Activated CD4-positive, alpha-beta T cell treated with anti-CD3 and anti-CD28 coated beads, Interleukin-2, amount 50 U/mL, for 1 hour (primary cell): ENCODE data around the gene ACVR1B.
A peak's percentile ranks its signal among the peaks of the same experiment; 100 is the strongest.

ENCODE experiments used
- DNase-seq: peaks from one replicate; pipeline ENCODE4 v3.0.0-alpha.2; 2020

ACVR1B gene

DNA sequence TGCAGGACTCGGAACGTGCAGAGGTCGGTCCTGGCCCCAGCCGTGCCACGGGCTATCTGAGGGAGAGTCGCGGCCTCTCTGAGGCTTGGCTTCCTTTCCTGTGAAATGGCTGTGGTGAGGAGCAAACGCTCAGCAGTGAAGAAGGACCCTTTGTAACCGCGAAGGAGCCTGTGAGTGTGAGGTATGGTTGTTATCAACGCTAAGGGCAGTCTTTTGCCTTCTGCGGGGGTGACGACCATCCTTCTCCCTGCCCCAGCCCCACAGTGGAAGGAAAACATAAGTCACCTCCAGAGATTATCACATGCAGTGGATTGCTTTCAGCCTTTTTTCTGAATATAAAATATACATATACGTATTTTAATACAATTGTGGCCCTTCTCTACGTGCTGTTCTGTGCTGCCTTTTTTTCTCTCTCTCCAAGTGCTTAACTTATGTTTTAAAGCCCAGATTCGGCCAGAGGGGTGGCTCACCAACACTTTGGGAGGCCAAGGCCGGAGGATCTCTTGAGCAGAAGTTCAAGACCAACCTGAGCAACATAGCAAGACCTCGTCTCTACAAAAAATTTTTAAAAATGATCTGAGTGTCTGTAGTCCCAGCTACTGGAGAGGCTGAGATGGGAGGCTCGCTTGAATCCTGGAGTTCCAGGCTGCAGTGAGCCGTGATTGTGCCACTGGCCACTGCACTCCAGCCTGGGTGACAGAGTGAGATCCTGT lies 72.6 kb downstream of the ACVR1B start:
- DNase-seq = no peak

DNA sequence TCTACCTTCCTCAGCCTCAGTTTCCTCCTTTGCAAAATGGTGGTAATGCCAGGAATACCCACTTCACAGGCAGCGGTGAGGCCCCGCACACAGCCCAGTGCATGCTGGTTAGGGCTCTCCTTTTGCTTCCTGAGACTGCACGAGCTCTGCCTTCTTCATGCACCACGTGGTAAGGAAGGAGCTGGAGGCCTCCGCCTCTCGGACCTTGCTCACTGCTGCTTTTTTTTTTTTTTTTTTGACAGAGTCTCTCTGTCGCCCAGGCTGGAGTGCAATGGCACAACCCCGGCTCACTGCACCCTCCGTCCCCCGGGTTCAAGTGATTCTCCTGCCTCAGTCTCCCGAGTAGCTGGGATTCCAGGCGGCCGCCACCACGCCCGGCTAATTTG lies 73.3 kb downstream of the ACVR1B start:
- DNase-seq = no peak

DNA sequence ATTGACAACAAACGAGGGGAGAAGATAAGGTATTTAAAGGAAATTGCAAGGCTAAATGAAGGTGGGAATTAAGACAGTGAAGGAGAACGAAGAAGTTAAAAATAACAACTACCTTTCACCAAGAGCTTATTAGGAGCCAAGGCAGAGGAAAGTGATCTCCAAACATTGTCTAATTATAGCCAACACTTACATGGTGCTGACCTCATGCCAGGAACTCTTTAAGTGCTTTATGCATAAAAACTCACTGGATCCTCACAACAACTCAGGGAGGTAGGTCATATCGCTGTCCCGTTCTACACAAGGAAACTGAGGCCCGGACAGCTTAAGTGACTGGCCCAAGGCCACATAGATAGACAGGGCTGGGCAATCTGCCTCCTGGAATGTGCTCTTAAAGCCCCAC lies 74.8 kb downstream of the ACVR1B start:
- no peak for DNase-seq

DNA sequence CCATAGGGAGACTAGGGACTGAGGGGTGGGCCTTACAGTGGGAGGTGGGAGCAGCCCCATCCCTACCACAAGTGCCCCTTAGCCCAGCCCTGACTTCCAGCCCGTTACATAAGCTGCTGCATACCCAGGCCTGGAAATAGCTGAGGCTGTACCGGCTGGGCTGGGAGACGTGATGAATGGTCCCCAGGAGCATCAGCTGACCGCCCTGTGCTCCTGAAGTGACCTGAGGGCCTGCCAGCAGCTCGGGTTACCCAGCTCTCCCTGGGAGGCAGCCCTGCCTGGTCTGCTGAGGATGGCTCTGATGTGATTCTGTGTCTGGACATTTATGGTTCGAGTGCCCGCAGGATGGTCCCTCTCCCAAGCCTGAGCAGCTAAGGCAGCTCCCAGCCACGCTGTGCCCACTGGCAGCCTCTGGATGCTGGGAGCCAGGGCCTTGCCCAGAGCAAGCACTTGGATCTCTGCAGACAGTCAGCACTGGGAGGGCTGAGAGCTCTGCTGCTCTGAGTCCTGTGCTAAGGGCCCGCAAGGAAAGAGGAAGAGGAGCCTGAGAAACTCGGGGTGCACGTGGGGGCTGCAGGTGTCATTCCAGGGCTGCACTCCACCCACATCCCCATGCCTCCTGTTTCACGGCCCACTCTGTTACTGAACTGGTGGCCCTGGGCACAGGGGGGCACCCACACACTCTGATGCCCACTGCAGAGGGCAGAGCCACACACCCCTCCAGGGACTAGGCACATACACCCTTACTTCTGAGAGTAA lies 75.8 kb downstream of the ACVR1B start:
- DNase-seq = no peak

DNA sequence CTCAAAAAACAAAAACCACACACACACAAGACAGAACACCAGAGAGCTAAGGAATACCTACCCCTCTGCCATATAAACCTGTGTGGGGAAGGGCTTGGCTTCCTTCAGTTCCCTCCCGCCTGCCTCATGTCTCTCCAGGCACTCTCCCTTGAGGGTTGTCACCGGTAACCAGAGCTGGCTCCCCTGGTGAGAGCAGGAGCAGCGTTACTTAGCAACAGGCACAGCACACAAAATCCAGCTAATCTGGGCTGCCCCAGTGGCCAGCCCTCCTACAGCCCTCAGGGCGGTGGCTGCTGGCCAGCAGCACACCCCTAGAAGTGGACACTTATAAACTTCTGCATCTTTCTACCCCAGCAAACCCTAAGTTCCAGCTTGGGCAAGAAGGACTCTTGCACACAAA lies 78.2 kb downstream of the ACVR1B start:
- no peak for DNase-seq

DNA sequence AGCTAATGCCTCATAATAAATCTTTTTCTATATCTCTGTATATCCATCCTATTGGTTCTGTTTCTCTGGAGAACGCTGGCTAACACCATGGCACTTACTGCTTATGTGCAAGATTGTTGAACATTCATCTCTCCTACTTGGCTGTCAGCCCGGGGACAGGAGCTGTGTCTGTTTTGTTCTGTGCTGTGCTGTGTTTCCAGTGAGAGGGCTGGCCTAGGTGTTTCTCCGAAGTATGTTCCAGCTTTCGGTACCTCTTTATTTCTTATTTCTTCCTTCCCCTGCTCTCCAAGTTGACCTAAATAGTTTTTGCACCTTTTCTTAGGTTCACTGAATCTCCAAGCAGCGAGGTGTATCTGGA lies 80.9 kb downstream of the ACVR1B start:
- no peak for DNase-seq

DNA sequence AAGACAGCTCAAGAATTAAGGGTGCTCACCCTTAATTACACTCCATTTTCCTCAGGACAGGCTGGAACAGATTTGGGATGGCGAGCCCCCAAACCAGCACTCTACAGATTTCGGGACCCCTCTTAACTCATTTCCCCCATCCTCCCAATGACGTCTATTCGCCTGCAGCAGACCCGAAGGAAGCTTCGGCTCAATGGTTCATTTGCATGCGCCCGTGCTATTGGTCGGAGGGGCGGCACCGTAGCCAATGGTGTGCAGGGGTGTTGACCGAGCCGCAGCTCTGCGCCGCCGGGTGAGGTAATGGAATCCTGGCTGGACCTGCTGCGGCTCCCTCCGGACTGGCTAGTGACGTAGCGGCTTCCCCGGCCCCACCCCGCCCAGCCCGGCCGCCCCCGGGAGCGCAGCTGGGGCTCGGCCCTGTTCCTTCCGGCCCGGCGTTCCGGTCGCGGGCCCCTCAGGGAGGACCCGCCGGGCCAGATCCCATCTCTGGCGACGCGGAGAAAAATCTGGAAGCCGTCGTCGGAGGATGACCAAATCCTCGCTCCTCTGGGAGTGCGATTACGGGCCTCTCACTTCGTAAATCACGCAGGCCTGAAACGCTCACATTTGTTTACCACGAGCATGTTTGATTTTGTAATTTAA lies 81.4 kb downstream of the ACVR1B start:
- DNase-seq = peak; percentile 87

DNA sequence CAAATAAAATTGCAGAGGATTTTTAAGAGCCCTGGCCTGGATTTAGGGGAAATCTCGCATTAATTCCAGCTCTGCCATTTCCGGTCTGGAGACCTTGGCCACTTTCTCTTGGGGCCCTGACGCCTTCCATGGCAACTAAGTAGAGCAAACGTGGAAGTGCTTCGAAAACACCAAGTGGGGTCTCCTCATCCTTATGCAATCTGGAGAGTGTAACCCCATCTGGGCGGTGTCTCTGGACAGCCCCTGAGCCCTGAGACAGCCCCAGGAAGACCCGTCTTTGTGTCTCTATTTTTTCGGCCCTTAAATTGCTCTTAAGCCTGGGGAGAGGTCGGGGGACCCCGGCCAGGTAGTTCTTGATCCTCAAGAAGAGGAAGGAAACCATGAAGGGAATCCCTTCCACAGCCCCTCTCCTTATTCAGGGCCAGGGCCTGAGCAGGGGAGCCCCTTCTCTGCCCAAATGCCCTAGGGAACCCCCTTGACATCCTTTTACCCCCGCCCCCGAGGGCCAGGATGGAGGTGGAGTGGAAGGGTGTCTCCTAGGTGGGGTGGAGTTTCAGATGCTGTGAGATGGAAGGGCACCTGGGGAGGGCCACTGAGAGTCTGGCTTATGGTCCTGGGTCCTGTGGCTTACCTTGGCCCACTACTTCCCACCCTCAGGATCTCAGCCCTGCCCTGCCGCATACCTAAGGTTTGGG lies 82.1 kb downstream of the ACVR1B start:
- DNase-seq = no peak

DNA sequence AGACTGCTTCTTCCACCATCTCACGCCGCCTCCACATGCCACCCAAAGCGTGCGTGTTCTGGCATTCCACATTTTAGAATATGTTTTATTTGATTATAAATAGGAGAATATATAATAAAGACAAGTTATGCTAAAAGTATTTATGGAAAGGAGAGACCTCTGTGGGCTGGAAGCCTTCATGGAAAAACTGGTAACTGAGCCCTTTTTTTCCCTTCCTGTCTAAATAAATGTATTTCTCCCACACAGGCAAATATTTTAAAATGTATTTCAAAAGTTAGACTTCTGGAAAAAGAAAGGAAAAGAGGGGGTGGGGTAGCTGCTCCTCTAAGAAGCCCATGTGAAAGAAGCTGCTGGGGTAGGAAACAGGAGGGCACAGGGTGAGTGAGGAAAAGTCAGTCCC lies 83.7 kb downstream of the ACVR1B start:
- no peak for DNase-seq

DNA sequence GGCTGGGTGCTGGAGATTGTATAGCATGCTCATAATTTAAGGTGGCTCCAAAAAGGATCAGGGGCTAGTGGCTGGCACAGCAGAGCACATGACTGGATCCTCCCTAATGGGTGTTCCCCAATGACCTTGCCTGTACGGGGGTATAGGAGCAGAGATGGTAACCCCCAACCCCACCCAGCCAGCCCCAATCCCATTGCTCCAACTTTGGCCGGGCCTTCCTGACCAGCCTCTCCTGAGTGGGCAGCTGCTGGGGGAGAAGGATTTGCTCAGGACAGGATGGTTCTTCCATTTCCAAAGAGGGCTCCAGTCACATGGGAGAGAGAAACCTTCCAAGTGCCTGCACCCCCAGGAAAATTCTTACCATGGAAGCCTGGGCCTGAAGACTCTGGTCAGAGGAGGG lies 84.4 kb downstream of the ACVR1B start:
- DNase-seq = no peak

DNA sequence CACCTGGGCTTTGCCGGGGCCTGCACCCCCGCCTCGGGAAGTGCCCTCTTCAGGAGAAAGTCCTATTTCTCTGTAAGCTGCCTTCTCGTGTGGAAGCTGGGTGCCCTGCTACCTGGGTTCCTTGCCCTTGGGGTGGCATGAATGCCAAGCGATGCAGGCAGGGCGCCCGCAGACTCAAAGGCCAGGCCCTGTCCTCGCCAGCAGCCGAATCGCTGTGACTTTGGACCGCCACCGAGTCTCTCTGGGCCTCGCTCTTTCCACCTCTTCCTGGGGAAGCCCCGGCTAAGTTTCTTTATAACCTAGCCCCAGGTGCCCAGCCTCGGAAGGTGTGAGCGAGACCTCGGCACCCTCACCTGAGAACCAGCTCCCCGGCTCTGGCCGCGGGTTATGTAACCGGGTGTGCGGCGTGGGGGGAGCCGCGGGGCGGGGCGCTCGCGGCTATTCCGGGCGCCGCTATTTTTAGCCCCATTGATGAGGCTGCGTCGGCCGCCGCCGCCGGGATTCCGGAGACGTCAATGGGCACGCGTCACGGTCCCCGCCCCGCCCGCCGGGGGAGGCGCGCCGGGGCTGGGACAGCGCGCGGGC lies 85.2 kb downstream of the ACVR1B start:
- DNase-seq = peak; percentile 91

DNA sequence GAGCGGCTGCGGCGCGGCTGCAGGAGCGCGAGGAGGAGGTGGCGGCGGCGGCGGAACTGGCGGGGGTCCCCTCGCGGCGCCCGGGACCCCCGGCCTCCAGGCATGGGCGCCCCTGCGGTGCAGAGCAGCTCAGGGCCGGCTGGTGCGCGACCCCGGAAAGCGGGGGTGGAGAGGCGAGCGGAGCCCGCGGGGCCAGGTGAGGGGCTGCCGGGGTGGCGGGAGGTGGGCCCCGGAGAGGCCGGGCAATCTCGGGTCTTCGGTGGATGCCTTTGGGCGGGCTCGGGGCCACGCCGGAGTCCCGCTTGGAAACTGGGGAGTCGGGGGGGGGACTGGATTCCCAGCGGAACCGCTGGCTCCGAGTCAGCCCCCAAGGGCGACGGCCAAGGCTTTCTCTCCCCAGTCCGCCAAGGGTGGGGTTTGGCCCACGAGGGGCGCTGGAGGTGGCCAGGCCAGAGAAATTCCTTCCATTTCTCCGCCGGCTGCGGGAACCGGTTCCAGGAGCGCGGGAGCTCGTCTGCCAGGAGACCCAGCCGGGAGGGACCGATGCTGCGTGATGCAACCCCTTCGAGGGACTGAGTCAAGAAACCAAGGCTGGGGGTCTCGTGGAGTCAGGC lies 85.9 kb downstream of the ACVR1B start:
- no peak for DNase-seq

DNA sequence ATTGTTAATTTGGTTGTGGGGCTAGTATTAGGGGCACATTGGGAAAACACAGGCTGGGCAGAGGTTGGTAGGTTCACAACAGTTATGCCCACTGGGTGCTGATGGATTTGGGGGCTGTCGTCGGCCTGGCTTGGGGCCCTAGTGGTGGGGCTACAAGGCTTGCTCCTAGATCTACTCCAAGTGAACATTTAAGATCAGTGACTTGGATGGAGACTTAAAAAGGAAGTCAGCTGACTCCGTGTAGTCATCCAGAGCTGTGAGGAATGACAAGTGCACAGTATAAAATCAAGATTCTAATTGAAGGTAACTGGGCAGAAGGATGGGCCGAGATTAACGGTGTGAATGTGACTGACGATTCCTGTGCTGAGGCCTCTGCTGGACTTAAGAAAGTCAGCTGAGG lies 86.9 kb downstream of the ACVR1B start:
- no peak for DNase-seq

DNA sequence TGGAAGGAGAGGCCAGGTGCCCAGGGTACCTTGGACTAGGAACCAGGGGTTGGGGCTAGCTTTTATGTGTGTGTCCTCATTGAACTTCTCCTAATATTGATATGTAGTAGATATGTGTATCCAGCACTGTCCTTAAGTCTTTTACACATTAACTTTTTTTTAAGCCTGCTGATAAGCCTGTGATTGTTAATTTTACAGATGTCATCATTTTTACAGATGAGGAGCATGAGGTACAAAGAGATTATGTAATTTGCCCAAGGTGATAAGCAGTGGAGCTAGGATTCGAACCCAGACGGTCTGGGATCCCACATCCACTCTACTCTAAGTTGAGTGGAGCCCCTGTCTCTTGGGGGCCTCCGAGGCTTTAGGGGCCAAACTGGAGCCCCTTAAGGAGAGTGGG lies 89.5 kb downstream of the ACVR1B start:
- DNase-seq = no peak

DNA sequence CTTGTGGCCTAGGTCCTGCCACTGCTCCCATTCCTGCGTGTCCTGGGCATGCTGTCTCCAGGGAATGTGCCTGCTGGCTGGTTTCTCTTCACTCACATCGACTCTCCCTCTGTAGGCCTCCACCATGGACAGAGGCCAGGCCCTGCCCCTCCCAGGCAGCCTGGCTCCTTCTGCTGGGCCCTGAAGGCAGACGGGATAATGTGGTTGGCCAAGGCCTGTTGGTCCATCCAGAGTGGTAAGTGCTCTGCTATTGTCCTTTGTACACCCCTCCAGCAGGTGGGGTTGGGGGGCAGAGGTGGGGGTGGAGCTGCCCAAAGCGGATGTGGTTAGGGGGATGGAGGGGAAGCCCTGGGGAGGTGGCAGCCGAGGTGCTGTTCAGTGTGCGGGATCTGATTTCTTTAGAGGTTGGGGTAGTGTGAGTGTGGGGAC lies 90.2 kb downstream of the ACVR1B start:
- DNase-seq = peak; percentile 41

DNA sequence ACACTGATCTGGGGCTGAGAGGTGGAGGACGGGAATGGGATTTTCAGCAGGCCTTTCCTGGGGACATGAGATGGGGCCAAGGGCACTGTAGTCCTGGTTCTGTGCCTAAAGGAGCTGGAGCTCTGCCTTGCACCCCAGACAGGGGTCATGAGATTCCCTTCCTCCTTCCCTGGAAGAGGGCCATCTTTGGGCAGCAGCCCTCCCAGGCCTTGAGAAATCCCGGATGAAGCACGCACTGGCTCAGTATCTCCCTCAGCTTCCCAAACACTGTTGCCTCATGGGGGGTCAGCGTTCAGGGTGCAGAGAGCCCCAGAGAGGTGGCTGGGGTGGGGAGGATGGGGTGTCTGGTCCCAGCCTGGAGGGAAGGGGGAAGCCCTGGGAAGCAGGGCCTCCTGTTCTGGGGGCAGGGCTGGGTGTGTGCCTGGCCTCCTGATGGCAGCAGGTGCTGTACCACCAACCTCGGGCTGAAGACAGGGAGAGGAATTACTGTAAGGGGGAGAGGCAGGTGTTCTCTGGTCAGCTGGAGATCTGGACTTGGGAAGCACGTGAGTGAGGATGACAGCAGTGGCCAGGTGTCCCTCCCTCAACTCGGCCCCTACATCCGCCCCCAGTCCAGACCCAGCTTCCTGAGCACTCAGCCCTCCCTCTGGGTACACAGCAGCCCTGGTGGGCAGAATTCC lies 91.3 kb downstream of the ACVR1B start:
- no peak for DNase-seq

DNA sequence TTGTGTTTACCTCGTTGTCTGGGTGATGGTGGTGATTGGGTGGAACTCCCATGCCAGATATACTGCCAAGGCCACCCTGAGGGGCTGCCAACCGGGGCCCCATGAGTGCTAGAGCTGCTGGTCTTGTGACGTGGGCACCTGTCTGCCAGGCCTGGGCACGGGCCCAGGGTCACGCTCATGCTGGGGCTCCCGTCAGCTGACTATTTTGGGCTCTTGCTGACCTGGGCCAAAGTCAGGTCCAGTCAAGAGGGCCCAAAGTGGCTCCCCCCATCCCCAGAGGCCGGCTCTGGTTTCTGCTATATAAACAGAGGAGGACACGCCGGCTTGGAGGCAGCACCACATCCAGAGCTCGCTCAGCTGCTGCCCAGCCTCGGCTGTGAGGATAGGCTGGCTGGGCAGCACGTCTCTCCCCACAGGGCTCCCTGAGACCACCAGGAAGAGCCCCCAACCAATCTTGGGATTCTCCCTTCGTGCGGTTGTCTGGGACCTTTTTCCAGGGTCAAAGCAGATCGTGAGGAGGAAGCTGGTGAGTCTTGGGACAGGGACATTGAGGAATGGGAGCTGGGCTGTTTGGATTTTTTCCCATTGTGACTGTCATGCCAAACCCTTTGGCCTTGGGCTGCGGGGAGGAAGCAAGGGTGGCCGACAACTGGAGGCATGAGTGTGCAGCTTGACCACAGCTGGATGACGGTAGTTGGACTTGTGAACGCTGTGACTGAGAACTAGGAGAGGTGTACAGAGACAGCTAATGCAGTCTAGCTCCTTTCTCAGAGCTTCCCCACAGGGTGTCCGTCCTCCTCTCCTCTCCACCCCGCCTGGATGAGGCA lies 92.1 kb downstream of the ACVR1B start:
- no peak for DNase-seq

DNA sequence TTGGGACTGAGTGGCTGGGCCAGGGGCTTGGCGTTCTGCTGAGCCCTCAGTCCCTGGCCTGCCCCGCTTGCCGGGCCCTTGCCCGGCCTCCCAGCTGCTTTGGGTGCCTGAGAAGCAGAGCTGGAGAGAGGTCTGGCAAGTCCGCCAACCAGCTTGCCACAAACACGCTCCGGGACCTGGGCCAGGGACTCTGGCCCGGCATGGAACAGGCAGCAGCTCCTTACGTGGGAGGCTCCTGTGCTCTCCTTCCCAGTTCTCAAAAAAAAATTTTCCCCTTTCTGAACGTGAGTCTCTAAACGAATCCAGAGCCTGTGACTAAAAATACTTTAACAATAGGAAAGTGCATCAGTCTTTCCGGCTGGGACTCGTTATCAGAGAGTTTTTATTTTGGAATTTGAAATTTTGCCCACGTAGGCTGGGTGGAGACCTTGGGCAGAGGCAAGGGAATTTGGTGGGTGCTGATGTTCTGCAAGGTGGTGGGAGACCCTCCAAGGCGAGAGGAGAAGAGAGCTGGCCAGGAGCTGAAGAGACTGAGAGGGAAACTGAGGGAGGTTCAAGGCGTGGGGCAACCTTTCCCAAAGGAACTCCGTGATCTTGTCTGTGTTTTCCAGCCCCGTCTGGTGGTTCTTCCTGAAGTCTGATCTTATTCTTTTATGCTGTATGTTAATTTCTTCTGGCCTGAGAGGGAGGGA lies 92.9 kb downstream of the ACVR1B start:
- DNase-seq = no peak

DNA sequence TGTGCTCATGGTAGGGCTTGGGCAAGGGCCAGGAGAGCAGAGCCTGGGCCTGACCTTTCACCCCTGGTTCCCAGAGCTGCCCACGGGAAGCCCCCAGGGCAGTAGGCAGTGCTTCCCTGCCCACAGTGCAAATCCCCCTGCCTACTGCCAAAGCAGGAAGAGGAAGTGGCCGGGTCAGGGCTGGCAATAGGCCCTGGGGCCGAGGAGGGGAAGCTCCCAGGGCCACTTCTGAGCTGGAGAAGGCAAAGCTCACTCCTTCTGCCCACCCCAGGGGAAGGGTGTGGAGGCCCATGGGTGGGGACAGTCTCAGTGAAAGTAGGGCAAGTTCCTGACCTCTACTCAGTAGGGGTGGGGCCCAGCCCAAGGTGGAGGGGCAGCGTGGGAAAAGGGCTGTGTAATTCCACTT lies 94.3 kb downstream of the ACVR1B start:
- DNase-seq = no peak
